Ecto neural progenitor cell (in vitro differentiated cells): ENCODE measurements around the gene MAP2K1.

Experiments
- DNase-seq: peaks from one replicate; pipeline ENCODE4 v3.0.0-alpha.2; 2018; ENCODE audit warnings: low spot score

MAP2K1 gene

DNA sequence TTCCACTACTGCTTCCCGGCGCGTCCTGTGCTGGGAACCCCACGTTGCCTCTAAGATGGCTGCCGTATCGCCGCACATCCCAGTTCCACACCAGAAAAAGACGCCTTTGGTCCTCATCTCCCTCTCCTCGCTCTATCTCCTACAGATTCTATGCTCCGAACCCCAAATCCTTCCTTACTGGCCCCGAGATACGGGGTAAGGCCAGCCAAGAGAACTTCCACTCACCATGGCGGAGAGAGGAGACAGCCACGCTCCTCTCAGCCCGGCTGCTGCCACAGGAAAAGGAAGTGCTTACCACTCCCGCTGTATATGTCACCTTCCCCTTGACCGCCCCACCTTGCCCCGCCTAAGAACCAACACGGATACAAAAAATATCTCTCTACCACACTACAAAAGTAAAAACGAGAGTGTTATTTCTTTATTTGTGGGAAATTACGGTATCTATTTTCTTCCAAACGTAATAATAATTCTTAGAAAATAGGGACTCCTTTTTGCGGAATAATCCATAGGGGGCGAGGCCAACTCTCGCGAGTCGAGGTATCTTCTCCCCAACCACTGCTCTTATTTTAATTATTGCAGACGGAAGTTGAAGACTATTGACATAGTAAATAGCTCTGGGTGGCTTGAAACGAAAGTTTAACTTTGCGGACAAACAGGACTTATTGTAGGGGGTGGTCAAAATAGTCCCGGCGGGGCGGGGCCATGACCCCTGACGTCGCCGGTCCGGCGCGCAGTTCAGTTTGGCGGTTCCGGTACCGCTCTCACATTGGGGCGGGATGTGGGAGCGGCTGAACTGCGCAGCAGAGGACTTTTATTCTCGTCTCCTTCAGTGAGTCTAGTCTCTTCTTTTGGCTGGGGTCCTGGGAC, 118.1 kb downstream of the MAP2K1 start, which contains the start of the genes RPL4 and ZWILCH:
Gene RPL4, minus strand, starts transcription at position 293 of the 867 bp plus-strand sequence. Its CDS starts 65 bp downstream, at position 228.
Gene ZWILCH, plus strand, starts transcription at position 764 of the 867 bp plus-strand sequence. Its CDS starts 13 bp downstream, at position 777.
- peak; percentile 71 for DNase-seq

DNA sequence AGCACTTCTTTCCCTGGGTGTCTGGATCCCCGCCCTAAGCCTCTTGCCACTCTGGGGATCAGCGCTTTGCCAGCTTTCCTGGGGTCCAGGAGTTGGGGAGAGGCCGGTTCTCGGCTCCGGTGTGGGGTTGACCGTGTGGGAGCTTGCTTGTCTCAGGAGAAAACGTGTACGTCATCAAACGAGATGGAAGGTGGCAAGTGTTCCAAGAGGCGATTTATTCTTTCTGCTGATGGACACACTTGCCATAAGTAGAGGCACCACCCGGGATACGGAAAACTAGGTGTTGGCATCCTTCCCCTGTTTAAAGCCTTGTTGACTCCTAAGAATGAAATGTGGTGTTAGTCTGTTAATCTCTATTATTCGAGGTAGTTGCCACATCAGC, 118.7 kb downstream of the MAP2K1 start:
- DNase-seq = peak; percentile 76

DNA sequence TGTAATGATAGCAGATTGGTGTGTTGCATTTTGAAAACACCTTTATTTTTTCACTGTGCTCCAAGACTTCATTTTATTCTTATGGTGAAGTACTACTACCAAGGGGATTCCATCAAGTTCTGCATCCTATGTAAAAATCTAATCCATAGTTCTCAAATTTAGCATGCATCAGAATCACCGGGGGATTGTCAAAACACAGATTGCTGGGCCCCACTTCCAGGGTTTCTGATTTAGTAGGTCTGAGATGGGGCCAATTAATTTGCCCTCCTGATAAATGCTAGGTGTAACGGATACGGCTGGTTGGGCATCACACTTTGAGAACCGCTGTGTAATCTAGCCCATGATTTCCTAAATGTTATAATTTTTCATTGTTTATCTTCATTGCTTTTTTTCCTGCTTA, 119.1 kb downstream of the MAP2K1 start:
- no peak for DNase-seq

DNA sequence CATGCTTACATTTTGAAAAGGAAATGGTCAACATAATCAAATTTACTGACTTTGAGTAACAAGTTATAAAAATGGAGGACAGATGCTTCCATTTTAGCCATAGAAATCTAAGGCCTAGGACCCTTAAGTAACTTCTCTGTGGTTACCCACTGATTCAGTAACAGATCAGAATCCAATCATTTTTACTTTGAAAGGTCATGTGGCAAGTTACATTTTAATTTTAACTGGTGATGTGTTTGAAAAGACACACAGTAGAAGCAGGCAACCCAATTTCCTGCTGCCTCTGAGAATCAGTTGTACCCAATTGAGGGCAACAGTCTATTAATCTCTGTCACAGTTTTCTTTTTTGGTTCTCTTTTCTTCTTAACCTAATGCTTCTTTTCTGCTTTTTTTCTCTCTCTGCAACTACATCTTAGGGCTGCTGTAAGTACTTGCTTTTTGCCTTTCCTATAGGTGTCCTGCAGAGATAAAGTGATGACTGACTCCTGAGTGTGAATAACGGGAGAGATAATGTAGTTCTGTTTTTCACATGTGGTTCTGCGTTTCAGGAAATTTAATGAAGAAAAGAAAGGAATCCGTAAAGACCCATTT, 121.7 kb downstream of the MAP2K1 start:
- DNase-seq = no peak

DNA sequence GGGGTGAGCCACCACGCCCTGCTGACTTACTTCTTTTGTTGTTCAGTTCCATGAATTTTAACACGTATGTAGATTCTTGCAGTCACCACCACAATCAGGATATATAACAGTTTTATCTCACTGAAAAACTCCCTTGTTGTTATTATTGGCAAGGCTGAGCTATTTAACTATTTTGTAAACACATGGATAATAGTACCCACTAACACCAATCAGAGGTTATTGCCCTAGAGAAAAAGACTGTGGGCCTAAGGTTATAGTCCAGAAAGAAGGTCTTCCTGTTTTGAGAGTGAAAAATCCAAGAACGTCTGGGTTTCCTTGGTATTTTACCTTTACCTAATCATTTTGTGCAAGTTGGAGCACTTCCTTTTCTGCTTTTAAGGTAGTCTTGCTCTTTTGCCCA, 127.9 kb downstream of the MAP2K1 start:
- no peak for DNase-seq

DNA sequence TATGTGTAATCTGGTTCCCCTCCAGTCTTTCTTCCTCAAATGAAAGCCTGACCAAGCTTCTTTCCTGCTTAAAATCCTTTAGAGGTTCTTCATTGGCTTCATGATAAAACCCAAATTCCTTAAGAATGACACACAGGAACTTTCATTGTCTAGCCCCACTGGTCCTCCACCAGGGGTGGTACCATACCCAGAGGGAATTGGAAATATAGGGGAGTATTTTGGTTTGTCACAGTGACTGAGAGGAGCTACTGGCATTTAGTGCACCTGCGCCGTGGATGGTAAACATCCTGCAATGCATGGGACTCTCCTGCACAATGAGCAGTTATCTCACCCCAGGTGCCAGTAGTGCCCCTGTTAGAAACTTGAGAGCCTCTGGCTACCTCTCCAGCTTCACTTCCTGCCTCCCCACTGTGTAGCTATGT, 129.2 kb downstream of the MAP2K1 start:
- DNase-seq = no peak

DNA sequence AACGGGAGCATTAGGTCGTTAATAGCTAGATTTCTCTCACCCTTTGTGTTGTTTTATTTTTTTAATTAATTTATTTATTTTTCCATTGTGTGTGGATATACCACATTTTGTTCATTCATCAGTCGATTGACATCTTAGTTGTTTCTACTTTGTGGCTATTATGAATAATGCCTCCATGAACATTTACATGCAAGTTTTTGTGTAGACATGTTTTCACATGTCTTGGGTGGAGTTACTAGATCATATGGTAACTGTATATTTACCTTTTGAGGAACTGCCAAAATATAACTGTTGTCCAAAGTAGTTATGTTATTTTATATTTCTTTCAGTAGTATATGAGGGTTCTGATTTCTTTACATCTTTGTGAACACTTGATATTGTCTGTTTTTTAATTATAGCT, 137.2 kb downstream of the MAP2K1 start:
- no peak for DNase-seq

DNA sequence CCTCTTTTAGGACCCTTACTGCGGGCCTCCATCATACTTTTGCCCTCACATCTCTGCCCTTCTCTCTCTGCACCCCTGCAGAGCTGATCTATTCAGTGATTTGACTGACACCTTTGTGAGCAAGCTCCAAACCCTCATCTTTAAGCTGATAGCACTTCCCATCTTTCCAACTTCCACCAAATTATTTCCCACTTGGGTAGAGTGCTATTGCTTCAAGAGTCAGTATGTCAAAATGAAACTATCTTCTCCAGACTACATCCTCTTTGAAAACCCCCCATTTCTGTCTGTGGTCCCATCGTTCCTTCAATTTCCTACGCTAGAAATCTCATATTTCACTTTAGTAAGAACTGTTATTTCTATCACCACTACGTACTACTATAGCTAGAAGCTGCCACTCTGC, 138.1 kb downstream of the MAP2K1 start:
- no peak for DNase-seq

DNA sequence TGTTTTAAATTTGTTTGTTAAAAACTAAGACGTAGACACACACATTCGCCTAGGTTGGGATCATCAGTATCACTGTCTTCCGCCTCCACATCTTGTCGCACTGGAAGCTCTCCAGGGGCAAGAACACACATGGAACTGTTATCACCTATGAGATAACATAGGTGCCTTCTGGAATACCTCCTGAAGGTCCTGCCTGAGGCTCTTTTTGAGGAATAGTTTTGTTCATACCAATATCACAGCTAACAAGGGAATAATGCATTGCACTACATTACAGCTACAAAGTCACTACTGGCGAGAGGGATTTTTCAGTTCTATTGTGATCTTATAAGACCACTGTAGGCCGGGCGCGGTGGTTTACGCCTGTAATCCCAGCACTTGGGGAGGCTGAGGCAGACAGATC, 148.3 kb downstream of the MAP2K1 start:
- DNase-seq = no peak
